Stimulated activated CD4-positive, alpha-beta T cell treated with anti-CD3 and anti-CD28 coated beads, Interleukin-15, amount 100 ng/mL, for 1 hour (primary cell): ENCODE results near the gene KLLN.
"Not testable (repeated sequence)": the region's sequence is repeated elsewhere in the genome, so short reads cannot be mapped to it uniquely, and the experiment has no call there.

ENCODE experiments used
- DNase-seq, 2 donors: peaks; one replicate each; pipeline ENCODE4 v3.0.0-alpha.2; 2020; ENCODE audit warnings: low read depth in 1 of 2, low spot score in 1 of 2

The KLLN gene

GRCh38 chr10:87863053-87863943 is at the start of gene KLLN, which contains the start of gene PTEN:
TSS of gene KLLN (minus strand) at chr10:87863533. CDS start at chr10:87862487, 1,046 bp downstream.
TSS of gene PTEN (plus strand) at chr10:87863625. CDS start at chr10:87864470, 845 bp downstream.
- DNase-seq, result peak; percentile 64 to 71

DNA sequence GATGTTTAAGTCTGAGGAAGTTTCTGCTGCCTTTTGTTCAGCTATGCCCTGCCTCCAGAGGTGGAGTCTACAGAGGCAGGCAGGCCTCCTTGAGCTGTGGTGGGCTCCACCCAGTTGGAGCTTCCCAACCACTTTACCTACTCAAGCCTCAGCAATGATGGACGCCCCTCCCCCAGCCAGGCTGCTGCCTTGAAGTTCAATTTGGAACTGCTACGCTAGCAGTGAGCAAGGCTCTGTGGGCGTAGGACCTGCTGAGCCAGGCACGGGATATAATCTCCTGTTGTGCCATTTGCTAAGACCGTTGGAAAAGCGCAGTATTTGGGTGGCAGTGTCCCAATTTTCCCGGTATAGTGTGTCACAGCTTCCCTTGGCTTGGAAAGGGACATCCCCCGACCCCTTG is 40.1 kb upstream of the KLLN start:
- not testable (repeated sequence) for DNase-seq

- not testable (repeated sequence) for DNase-seq
Observed at GRCh38 chr10:87897957-87898356, 34.6 kb upstream of the KLLN start.

- DNase-seq, result no peak
Observed at GRCh38 chr10:87896216-87896615, 32.9 kb upstream of the KLLN start.

- no peak for DNase-seq
Observed at GRCh38 chr10:87895430-87895829, 32.1 kb upstream of the KLLN start.

- DNase-seq, result no peak
Observed at GRCh38 chr10:87887548-87888289, 24.4 kb upstream of the KLLN start.

- no peak for DNase-seq
Observed at GRCh38 chr10:87887146-87887545, 23.8 kb upstream of the KLLN start.

DNA sequence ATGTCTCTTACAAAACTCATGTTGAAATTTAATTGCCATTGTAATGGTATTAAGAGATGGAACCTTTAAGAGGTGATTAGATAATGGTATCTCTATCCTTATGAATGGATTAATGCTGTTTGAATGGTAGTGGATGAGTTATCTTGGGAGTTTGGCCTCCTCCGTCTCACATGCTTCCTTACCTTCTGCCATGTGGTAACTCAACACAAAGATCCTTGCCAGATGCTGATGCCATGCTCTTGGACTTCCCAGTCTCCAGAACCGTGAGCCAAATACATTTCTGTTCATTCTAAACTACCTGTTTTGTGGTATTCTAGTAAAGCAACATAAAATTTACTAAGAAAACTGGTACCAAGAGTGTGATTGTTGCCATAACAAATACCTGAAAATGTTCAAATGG is 23.3 kb upstream of the KLLN start:
- DNase-seq, result no peak

DNA sequence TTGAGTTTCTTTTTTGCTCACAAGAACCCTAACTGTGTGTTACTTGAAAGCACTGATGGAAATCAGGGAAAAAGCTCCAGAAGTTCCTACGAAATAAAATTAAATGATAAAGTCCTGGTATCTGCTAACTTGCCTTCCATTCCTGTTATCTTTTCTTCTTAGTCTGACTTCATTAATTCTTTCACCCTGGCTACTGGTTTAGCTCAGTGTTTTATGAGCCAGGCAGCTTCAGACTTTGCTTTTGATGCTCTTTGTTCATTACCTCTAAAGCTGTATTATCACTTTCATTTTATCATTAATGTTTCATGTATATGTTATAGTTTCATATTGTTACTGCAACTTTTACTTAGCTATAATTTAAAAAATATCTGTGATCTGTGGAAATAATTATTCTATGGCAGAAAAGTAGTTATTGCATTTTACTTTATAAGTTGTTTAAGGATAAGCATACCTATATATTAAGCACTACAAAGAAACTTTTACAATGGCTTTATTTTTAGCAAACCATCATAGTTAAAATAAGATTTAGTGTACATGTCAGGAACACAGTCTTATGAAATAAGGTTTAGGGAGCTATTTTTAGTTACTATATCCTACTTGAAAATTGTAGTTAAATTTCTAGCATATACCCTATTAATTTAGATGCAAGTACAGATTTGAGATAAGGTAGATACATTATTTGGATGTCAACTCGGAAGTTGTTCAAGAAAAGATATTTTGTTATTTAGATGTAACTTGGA is 19.4 kb upstream of the KLLN start:
- DNase-seq, result no peak

DNA sequence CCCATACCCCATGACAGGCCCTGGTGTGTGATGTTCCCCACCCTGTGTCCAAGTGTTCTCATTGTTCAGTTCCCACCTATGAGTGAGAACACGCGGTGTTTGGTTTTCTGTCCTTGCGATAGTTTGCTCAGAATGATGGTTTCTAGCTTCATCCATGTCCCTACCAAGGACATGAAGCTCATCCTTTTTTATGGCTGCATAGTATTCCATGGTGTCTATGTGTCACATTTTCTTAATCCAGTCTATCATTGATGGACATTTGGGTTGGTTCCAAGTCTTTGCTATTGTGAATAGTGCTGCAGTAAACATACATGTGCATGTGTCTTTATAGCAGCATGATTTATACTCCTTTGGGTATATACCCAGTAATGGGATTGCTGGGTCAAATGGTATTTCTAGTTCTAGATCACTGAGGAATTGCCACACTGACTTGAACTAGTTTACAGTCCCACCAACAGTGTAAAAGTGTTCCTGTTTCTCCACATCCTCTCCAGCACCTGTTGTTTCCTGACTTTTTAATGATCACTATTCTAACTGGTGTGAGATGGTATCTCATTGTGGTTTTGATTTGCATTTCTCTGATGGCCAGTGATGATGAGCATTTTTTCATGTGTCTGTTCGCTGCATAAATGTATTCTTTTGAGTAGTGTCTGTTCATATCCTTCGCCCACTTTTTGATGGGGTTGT is 18.2 kb upstream of the KLLN start:
- DNase-seq, result not testable (repeated sequence)

- no peak for DNase-seq
Observed at GRCh38 chr10:87880336-87880735, 17.0 kb upstream of the KLLN start.

DNA sequence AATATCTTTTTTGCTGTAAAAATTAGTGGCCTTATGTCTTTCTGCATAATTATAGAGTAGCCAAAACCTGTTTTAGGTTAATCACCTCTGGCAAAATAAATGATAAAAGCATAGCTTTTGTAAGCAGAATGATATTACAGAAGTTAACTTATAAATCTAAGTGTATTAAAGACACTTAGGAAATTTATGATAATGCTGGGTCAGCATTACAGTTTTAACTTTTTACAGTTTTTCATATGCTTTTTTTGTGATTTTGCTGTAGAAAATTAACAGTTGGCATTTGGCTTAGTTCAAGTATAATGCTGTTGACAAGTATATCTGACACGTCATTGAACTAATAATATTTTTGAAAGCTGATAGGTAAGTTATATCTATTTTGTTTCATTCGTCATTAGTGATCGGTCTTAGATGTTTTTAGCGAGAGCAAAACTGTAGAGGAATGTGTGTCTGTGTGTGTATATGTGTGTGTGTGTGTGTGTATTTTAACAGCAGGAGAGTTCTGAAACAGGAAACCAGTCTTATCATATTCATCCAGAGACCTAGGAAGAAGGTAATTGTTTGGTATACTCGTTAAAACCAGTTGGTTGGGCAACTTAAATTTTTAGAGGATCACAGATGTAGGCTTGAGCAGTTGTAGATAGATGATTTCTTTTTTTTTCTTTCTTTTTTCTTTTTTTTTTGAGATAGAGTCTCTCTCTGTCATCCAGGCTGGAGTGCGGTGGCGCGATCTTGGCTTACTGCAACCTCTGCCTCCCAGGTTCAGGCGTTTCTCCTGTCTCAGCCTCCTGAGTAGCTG is 15.5 kb upstream of the KLLN start:
- DNase-seq, result no peak

DNA sequence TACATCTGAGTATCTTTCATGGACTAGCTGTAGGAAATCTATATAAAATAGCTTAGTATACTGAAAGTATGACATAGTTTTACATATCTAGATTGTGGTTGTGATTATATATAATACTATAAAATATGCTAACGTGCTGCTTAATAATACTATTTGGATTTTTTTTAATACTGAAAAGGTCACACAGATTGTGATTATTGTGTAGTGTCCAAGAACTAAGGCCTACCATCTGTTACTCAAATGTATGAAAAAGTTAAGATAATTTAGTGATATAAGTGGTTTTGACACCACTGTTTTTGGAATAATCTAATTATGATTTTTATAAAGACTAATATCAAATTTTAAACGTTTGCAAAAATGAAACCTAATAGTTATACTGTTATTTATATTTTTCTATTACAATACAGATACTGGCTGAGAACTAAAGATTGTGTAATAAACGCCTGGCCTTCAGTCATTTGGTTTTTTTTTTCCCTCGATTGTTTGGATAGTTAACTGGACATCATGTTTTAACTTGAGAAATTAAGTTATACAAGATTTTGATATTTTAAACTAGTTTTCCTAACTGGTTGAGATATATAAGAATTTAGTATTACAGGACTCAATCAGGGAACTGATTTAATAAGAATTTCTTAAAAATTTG is 12.7 kb upstream of the KLLN start:
- DNase-seq, result no peak

- DNase-seq, result no peak
Observed at GRCh38 chr10:87873656-87874055, 10.3 kb upstream of the KLLN start.

GRCh38 chr10:87872828-87873227 is 9.5 kb upstream of the KLLN start:
- no peak for DNase-seq

DNA sequence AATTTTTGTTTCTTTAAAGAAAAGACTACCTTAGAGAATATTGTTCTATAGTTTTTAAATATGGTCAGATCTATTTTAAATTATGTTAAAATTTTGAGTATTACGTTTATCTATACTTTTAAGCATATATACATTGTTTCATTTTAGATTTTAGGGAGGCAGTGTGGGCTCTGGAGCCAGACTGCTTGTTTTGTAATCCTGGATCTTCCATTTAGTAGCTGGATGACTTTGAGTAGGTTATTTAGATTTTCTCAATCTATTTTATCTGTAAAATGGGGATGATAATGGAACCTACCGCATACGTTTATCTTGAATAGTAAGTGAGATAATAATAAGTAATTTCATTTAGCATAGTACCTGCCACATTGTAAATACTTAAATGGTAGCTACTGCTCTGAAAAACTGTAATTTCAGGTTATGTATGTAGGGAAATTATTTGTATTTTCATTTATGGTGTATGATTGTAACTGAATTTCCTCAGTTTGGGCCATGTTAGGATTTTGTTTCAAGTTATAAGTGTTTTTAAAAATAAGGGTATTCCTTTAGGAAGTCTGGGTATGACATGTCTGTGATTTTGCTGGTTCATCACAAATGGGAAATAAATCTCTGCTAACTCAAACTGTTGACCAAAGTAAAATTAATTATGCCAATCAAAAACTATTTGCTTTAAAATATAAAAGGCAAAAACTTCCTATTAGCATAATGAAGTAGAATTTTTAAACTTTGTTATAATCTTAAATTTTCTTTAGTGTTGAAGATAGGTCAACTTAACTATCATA is 6.6 kb upstream of the KLLN start:
- DNase-seq, result no peak

DNA sequence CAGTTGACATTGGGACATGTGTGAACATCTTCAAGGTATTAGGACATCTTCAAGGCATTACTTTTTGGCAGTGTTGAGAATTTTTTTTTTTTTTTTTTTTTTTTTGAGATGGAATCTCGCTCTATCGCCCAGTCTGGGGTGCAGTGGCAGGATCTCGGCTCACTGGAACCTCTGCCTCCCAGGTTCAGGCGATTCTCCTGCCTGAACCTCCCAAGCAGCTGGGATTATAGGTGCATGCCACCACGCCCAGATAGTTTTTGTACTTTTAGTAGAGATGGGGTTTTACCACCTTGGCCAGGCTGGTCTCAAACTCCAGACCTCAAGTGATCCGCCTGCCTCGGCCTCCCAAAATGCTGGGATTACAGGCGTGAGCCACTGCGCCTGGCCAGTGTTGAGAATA is 5.8 kb upstream of the KLLN start:
- DNase-seq, result not testable (repeated sequence)

DNA sequence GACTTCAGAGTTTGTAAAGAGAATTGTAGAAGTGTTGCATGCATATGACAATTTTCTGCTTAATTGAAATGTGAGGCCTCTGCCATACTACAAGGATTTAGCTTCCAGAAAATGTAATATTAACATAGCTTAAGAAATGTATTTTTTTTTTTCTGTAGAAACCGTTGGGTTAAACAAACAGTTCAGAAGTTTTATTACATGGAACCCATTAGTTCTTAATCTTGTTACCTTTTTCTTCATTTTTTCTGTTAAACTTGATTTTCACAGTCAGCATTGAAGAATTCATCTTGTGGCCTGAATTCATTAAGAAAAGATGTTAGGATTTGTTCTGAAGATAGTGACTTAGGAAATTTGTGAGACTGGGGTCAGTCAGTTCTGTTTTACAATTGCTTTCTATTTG is 4.9 kb upstream of the KLLN start:
- DNase-seq, result no peak

DNA sequence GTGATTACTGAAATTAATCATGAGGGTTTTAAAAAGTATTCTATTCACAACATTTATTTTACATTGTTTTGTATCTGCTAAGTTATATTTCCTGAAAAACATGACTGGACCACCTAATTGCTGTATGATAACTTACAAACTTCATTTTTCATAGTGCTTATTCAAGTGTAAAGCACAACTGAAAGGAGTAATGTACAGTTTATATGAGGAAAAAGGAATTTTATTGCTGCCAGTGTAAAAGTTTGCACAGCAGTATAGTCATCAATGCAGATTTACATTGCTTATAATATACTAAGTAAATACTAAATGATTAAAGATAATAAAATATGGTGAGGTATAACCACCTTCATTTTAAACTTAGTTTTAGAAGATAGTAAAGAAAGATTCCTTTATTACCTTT is 4.1 kb upstream of the KLLN start:
- DNase-seq, result no peak
